Measurements from ENCODE around the gene HYKK.

HYKK gene

GRCh38 chr15:78540141-78540870 is 32.9 kb downstream of the HYKK start, which contains the start of gene PSMA4:
PSMA4 (plus strand) TSS chr15:78540444; CDS start chr15:78541928, 1,484 bp downstream.
- in situ Hi-C loops (cut with MboI; ENCODE audit: low pct_unique_long_range_greater_than_20kb, low sequenced_read_pairs, unreplicated experiment), result no loop called here
- TF ChIP-seq CTCF (IDR thresholded peaks at IDR 0.05; ENCODE audit: extremely low read depth, insufficient read depth, missing control alignments), result peak; percentile 10
- DNase-seq (ENCODE audit: low spot score), result peak; percentile 92

- peak; percentile 36 for DNase-seq (ENCODE audit: low spot score)
- TF ChIP-seq CTCF (IDR thresholded peaks at IDR 0.05; ENCODE audit: extremely low read depth, insufficient read depth, missing control alignments), result no peak
- in situ Hi-C loops (cut with MboI; ENCODE audit: low pct_unique_long_range_greater_than_20kb, low sequenced_read_pairs, unreplicated experiment), result no loop called here
Observed at GRCh38 chr15:78540871-78541743, 33.7 kb downstream of the HYKK start.

- no peak for TF ChIP-seq CTCF (IDR thresholded peaks at IDR 0.05; ENCODE audit: extremely low read depth, insufficient read depth, missing control alignments)
- in situ Hi-C loops (cut with MboI; ENCODE audit: low pct_unique_long_range_greater_than_20kb, low sequenced_read_pairs, unreplicated experiment), result no loop called here
- no peak for DNase-seq (ENCODE audit: low spot score)
Observed at GRCh38 chr15:78541744-78542034, 34.3 kb downstream of the HYKK start.

GRCh38 chr15:78542647-78543046 is 35.3 kb downstream of the HYKK start:
- no peak for TF ChIP-seq CTCF (IDR thresholded peaks at IDR 0.05; ENCODE audit: extremely low read depth, insufficient read depth, missing control alignments)
- no peak for DNase-seq (ENCODE audit: low spot score)
- in situ Hi-C loops (cut with MboI; ENCODE audit: low pct_unique_long_range_greater_than_20kb, low sequenced_read_pairs, unreplicated experiment), result no loop called here

- in situ Hi-C loops (cut with MboI; ENCODE audit: low pct_unique_long_range_greater_than_20kb, low sequenced_read_pairs, unreplicated experiment), result no loop called here
- DNase-seq (ENCODE audit: low spot score), result no peak
- TF ChIP-seq CTCF (IDR thresholded peaks at IDR 0.05; ENCODE audit: extremely low read depth, insufficient read depth, missing control alignments), result no peak
Observed at GRCh38 chr15:78550194-78550593, 42.8 kb downstream of the HYKK start.

- TF ChIP-seq CTCF (IDR thresholded peaks at IDR 0.05; ENCODE audit: extremely low read depth, insufficient read depth, missing control alignments), result no peak
- no peak for DNase-seq (ENCODE audit: low spot score)
- in situ Hi-C loops (cut with MboI; ENCODE audit: low pct_unique_long_range_greater_than_20kb, low sequenced_read_pairs, unreplicated experiment), result no loop called here
Observed at GRCh38 chr15:78550815-78551214, 43.4 kb downstream of the HYKK start.

All from GM13977 (cell line).